ENCODE results near the gene C5orf22. TPM values are rescaled to one million over a fixed set of nuclear protein-coding genes. Genes with fewer than 3 reads are reported as not detected.
"Not testable (repeated sequence)": the region's sequence is repeated elsewhere in the genome, so short reads cannot be mapped to it uniquely, and the experiment has no call there.

The C5orf22 gene
- total RNA-seq, 1 experiment from 2014 or later = 9.8 TPM

GRCh38 chr5:31553863-31554262 lies 21.8 kb downstream of the C5orf22 start:
- no peak for DNase-seq (ENCODE audit: low spot score)

GRCh38 chr5:31554552-31554951 lies 22.5 kb downstream of the C5orf22 start:
- DNase-seq (ENCODE audit: low spot score) = no peak

GRCh38 chr5:31556461-31556860 lies 24.4 kb downstream of the C5orf22 start:
- DNase-seq (ENCODE audit: low spot score) = no peak

GRCh38 chr5:31559942-31560341 lies 27.8 kb downstream of the C5orf22 start:
- DNase-seq (ENCODE audit: low spot score) = no peak

GRCh38 chr5:31561946-31562345 lies 29.8 kb downstream of the C5orf22 start:
- no peak for DNase-seq (ENCODE audit: low spot score)

GRCh38 chr5:31563216-31563615 lies 31.1 kb downstream of the C5orf22 start:
- no peak for DNase-seq (ENCODE audit: low spot score)

GRCh38 chr5:31566362-31566761 lies 34.3 kb downstream of the C5orf22 start:
- not testable (repeated sequence) for DNase-seq (ENCODE audit: low spot score)

- no peak for DNase-seq (ENCODE audit: low spot score)
Measured at GRCh38 chr5:31568302-31568835, 36.3 kb downstream of the C5orf22 start.

- DNase-seq (ENCODE audit: low spot score) = no peak
Measured at GRCh38 chr5:31569068-31569467, 37.0 kb downstream of the C5orf22 start.

GRCh38 chr5:31573494-31574142 lies 41.5 kb downstream of the C5orf22 start:
- DNase-seq (ENCODE audit: low spot score) = no peak

- no peak for DNase-seq (ENCODE audit: low spot score)
Measured at GRCh38 chr5:31574772-31575171, 42.7 kb downstream of the C5orf22 start.

- no peak for DNase-seq (ENCODE audit: low spot score)
Measured at GRCh38 chr5:31577438-31577837, 45.3 kb downstream of the C5orf22 start.

GRCh38 chr5:31579558-31579957 lies 47.5 kb downstream of the C5orf22 start:
- no peak for DNase-seq (ENCODE audit: low spot score)

- peak; percentile 66 for DNase-seq (ENCODE audit: low spot score)
Measured at GRCh38 chr5:31581498-31582099, 49.5 kb downstream of the C5orf22 start.

GRCh38 chr5:31583129-31583528 lies 51.0 kb downstream of the C5orf22 start:
- DNase-seq (ENCODE audit: low spot score) = no peak

- DNase-seq (ENCODE audit: low spot score) = no peak
Measured at GRCh38 chr5:31585166-31585894, 53.2 kb downstream of the C5orf22 start.

GRCh38 chr5:31585895-31586270 lies 53.8 kb downstream of the C5orf22 start:
- DNase-seq (ENCODE audit: low spot score) = no peak

- no peak for DNase-seq (ENCODE audit: low spot score)
Measured at GRCh38 chr5:31587546-31587945, 55.4 kb downstream of the C5orf22 start.

- DNase-seq (ENCODE audit: low spot score) = no peak
Measured at GRCh38 chr5:31593665-31594064, 61.6 kb downstream of the C5orf22 start.

GRCh38 chr5:31596354-31596753 lies 64.3 kb downstream of the C5orf22 start:
- no peak for DNase-seq (ENCODE audit: low spot score)

GRCh38 chr5:31598640-31599611 lies 66.8 kb downstream of the C5orf22 start:
- DNase-seq (ENCODE audit: low spot score) = no peak
